Measurements from ENCODE around the gene IQUB.
"Not testable (repeated sequence)": the region's sequence is repeated elsewhere in the genome, so short reads cannot be mapped to it uniquely, and the experiment has no call there.

The IQUB gene

DNA sequence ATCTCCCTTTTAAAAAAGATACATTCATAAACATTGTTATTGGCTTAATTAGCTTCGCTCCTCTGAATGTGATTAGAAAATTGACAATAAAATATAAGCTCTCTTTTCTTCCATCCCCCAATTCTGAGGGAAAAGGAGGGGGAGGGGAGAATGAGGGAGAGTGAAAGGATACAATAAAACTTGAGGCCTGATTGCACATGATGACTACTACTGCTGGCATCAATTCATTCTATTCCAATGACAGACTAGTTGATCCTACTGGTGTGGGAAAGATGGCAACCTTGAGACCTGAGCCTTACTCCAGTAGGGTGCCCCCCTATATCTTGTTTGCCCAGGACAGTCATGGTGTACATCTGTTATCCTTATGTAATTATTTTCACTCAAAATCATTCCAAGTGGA, 4.5 kb upstream of the IQUB start:
- no peak for DNase-seq

DNA sequence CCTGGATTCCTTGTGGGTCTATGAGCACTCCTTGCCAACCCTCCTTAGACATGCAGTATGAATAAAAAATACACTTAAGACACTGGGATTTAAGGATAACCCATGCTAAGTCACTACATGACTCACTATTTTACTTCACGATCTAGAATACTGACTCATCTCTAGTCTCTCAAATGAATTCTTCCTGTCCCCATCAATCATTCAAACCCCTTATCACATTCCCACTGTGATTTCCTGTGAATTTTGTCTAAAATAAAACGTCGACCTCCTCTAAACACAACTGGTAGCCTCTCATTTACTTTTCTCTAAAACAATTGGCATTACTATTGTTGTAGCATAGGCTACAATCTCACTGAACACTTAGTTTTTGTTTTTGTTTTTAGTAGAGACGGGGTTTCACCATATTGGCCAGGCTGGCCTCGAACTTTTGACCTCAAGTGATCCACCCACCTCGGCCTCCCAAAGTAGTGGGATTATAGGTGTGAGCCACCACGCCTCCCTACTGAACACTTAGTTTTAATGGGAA, 3.9 kb upstream of the IQUB start:
- no peak for DNase-seq

DNA sequence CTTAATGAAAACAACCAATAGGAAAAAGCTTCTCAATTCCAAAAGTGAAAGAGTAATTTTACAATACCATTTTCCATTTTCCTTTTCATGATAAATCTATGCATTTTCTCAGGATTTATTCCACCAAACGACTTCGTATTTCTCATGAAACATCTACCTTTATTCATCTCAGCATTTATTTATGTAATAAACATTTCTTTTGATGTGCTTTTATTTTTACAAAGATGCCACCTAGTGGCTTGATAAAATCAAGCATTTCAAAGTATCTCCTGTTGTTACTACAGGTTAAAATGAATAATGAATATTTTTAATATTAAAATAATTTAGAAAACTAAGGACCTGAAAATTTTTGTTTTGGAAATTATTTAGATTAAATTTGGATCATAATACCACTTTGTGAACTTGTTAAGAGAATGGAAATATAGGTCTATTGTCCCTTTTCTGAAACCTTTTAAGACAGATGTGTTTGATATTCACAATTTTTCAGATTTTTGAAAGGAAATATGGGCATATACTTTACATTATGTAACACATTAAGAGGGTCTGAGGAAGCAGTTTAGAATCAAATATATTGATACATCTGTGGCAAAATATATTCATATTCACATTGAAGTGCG, 2.7 kb upstream of the IQUB start:
- DNase-seq, result peak; percentile 6 to 51

DNA sequence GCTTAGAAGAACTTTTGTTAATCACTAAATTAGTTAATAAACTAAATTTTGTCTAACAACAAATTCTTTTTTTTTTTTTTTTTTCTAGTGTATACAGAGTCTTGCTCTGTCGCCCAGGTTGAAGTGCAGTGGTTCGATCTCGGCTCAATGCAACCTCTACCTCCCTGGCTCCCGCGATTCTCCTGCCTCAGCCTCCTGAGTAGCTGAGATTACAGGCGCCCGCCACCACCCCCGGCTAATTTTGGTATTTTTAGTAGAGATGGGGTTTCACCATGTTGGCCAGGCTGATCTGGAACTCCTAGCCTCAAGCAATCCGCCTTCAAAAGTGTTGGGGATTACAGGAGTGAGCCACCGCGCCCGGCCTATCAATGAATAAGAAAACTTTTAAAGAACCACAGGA, 1.1 kb upstream of the IQUB start:
- DNase-seq, result no peak

DNA sequence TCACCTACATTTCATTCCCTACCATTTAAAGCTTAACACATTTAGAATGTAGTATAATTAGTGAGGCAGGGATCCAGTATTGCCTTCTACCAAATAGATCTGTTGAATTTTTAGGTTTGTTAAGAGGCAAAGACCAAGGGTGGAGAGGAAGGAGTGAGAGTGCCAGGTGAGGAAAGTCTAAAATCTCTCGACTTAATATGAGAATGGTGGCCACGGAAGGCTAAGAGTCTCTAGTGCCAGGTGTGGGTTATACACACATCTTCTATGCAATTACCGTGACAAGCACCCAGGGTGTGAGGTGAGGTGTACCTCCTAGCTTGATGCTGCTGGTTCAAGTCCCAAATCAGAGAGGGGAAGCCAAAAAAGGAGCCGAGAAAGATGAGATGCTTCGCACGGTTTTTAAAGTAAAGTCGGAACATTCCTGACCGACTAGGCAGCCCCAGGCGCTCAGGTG, 439 bp downstream of the IQUB start:
- DNase-seq, result peak in 1 of 2 experiments; percentile 53

DNA sequence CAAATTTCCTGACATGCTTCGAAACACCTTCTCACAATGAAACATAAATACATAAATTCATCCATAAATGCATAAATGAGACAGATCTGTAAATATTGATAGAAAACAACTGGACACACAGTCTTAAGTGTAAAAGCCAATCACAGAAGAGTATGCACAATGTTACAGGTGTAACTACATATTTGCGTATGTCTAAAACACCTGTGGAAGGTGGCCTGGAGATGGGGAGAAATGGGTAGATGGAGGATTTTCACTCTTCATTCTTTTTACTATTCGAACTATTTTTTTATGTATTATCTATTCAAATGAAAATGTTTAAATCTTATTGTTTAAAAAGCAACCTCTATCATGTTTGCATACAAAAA, 860 bp downstream of the IQUB start:
- no peak for DNase-seq

DNA sequence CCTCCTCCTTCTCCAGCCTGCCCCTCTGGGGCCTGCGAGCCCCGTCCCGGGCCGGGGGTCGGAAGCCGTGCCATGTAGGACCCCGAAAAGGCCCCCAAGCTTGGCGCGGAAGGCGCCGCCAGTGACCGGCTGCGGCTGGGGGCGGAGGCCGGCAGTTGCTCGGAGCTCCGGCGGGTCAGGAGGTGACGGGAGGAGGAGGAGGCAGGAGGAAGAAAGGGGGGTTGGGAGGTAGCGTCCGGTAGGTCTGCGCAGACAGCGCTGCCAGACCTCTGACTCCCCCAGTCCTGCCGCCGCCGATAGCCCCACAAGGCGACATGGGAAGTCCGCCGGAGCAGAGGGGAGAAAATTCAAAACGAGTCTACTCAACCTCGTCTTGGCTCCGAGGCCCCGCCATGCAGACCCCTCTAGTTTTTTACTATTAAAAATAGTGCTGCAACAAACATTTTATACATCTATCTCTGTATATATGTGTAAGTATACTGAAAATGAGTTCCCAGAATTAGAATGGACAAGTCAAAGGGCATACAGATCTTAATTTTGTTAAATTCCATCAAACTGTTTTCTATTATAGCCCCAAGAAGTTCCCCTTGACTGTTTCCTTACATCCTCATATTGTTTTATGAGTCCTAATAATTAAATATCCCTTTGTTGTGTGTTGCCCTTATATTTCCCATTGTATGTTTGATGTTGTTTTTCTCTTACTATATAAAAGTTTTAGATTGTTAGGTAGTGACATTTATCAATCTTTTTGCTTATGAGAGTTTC, 1.4 kb downstream of the IQUB start:
- DNase-seq, result not testable (repeated sequence)

DNA sequence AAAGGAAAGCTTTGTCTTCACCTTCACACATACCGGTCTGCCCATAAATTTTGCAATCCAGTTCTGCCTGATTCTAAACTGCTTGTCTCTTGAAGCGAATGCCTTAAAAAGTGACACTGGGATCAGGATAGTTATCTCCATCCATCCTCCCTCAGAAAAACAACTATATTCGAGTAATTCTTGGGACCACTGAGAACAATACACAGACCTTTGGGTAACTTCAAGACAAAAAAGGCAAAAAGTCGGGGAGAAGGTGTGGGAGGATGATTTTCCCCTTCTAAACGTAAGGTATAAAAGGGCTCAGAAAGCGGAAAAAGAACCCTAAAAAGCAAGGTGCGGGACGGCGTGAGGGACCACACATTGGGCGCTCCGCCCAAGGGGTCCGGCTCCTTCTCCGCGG, 2.1 kb downstream of the IQUB start:
- not testable (repeated sequence) for DNase-seq

DNA sequence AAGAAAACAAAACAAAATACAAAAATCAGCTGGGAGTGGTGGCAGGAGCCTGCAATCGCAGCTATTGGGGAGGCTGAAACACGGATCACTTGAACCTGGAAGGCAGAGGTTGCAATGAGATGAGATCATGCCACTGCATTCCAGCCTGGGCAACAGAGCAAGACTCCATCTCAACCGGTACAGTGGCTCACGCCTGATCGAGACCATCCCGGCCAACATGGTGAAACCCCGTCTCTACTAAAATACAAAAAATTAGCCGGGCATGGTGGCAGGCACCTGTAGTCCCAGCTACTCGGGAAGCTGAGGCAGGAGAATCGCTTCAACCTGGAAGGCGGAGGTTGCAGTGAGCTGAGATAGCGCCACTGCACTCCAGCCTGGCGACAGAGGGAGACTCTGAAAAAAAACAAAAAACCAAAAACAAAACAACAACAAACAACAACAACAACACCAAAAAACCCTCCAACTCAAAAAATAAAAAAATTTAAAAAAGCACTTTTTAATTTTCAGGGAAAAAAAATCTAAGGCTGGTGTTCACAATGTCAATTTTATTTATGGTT, 4.3 kb downstream of the IQUB start:
- DNase-seq, result not testable (repeated sequence)

DNA sequence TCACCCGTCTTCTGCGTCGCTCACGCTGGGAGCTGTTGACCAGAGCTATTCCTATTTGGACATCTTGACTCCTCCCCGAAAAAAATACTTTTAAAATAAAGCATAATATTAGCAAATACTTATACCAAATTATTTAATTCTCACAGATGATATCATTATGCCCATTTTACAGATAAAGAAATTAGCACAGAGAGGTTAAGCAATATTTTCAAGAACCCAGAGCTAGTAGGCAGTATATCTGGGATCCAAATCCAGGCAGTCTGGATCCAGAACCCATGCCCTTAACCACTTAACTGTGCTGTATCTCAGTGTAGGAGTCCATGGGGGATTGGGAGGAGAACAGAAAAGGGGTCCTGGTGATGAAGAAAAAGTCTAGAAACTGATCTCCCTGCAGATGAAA, 6.1 kb downstream of the IQUB start:
- DNase-seq, result no peak

DNA sequence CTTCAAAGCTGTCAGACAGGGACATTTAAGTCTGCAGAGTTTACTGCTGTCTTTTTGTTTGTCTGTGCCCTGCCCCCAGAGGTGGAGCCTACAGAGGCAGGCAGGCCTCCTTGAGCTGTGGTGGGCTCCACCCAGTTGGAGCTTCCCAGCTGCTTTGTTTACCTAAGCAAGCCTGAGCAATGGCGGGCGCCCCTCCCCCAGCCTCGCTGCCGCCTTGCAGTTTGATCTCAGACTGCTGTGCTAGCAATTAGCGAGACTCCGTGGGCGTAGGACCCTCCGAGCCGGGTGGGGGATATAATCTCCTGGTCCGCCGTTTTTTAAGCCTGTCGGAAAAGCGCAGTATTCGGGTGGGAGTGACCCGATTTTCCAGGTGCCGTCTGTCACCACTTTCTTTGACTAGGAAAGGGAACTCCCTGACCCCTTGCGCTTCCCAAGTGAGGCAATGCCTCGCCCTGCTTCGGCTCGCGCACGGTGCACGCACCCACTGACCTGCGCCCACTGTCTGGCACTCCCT, 6.6 kb downstream of the IQUB start:
- not testable (repeated sequence) for DNase-seq

DNA sequence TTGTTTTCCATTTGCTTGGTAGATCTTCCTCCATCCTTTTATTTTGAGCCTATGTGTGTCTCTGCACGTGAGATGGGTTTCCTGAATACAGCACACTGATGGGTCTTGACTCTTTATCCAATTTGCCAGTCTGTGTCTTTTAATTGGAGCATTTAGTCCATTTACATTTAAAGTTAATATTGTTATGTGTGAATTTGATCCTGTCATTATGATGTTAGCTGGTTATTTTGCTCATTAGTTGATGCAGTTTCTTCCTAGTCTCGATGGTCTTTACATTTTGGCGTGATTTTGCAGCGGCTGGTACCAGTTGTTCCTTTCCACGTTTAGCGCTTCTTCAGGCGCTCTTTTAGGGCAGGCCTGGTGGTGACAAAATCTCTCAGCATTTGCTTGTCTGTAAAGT, 7.9 kb downstream of the IQUB start:
- DNase-seq, result not testable (repeated sequence)

DNA sequence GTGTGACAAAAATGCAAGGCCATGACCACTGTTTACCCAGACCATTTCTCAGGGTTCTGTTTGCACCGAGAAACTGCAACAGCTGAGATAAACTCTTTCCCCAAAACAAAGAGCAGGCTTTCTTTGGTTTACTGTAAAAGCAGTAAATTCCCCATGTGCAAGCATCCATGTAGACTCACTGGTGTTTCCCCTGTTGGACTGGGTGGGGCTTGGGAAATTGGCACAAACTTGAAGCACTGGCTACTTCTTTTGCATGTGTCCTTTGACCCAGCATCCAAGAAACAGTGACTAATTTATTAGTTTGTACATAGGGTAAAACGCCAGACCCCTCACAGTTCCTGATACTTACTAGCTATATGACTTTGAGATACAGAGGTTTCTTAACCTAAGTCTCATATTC, 12.3 kb downstream of the IQUB start:
- no peak for DNase-seq

DNA sequence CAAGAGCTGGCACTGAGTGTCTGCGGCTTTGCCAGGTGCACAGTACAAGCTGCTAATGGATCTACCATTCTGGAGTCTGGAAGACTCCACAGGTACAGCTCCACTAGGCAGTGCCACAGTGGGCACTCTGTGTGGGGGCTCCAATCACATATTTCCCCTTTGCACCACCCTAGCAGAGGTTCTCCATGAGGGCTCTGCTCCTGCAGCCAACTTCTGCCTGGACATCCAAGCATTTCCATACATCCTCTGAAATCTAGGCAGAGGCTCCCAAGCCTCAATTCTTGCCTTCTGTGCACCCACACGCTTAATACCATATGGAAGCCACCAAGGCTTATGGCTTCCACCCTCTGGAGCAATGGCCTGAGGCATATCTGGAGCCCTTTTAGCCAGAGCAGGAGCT, 29.2 kb downstream of the IQUB start:
- DNase-seq, result no peak

DNA sequence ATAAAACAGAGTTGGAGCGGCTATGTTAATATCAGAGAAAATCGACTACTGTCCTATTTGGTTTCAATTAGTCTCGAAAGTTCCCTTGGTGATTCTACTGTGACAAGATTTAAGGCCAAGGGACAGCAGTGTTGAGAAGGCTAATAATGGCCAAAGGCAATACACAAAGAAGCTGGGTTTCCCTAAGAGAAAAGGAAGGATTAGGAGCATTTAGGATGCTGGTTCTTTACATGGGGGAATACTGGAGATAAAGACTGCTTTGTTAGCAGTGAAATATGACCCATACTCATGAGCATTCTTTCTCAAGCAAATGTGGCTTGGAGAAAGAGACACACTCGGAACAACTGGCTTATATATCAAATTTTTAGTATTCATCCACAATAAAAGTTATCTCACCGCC, 32.2 kb downstream of the IQUB start:
- peak in 1 of 2 experiments; percentile 11 for DNase-seq

DNA sequence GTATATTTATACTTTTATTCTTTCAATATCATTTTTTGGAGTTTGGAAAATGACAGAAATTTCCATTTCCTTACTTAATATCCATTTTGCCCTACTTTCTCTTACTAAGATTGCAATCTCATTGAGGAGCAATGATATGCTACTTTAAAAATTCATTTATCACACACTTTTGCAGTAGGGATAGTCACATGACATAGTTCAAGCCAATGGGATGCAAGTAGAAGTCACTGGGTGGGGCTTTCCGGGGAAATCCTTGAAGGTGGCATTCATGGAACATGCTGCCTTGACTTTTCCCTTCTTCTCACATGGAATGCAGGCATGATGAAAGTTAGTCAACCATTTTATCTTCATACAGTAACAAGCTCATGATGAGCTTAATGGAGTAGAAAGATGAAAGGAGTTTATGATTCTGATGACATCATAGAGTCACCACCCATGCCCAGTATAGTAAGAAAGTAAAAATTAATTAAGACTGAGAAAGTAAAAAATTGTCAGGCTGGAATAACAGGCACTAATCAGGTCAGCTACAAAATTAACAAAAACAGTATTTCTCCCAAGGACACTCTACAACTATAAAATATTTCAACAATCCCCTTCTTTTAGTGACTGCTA, 33.4 kb downstream of the IQUB start:
- DNase-seq, result no peak

DNA sequence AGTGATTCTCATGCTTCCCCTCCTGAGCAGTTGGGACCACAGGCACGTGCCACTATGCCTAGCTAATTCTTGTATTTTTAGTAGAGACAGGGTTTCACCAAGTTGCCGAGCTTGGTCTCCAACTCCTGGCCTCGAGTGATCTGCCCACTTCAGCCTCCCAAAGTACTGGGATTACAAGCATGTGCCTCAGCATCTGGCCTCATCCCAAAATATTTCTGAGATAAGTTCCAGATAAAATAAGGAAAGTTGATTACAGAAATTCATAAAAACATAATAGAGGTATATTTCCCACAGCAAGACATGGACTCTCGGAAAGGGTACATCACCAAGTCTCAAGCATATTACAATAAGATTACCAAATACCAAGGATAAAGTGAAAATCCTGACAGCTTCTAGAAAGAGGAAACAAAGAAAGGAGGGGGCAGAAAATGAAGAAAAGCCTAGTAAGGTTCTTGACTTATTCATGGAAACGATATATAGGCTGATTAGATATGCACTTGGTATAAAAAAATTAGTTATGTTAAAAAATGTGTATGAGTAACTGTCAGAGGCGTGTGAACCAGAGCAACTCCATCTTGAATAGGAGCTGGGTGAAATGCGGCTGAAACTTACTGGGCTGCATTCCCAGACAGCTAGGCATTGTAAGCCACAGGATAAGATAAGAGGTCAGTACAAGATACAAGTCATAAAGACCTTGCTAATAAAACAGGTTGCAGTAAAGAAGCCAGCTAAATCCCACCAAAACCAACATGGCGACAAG, 35.0 kb downstream of the IQUB start:
- DNase-seq, result no peak

DNA sequence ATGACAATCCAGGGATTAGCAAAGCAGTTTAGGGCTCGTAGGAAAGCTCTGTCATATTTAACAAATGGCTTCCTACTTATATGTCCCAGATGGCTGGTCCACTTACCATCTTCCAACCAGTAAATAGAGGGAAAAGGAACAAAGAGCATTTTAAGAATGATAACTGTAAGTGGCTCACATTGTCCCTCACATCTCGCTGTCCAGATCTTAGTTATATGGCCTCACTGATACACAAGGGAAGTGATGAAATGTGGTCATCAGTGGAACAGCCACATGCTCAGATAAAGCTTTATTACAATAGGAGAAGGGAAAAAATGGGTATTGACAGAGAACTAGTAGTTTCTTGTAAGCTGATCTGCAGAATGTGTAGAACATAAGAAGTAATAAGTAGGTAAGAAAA, 35.8 kb downstream of the IQUB start:
- no peak for DNase-seq

DNA sequence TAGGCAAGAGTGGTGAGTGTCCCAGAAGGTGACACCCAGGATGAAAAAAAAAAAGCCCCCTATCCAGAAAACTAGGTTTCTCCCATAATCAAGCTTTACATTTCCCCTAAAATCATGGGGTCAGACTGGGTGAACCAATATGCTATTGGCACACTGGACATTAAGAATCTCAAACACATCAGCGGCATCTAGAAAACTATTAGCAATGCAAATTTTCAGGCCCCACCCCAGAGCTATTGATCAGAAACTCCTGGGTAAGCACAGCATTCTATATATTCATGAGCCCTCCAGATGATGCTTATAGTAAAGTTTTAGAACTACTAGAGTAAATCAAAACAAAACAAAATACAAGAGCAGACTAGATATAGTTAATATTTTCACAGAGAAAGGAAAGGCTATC, 36.4 kb downstream of the IQUB start:
- DNase-seq, result no peak

DNA sequence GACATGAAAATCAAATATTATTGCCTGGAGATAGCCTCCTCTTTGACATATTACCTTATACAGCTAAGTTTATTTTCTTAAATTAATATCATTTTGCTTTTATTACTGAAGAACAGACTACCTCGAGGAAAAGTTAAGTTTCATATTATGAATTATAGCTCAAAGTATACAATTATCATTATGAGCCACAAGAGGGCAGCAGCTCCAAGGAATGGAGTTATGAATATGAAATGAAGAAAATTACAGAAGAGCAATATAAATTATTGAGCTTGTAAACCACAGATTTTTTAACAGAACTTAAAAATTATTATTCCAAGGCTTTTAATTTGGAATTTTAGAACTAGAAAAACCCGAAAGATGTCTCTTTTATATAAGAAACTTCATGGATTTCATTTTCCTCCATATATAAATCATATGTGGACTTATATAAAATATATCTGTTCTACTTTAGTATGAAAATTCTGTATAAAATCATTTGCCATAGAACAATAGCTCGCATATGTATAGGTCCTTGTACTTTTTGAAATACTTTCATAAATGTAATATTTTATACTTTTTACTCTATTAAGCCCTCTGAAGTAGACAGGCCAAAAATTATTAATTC, 40.1 kb downstream of the IQUB start:
- peak; percentile 50 to 72 for DNase-seq

DNA sequence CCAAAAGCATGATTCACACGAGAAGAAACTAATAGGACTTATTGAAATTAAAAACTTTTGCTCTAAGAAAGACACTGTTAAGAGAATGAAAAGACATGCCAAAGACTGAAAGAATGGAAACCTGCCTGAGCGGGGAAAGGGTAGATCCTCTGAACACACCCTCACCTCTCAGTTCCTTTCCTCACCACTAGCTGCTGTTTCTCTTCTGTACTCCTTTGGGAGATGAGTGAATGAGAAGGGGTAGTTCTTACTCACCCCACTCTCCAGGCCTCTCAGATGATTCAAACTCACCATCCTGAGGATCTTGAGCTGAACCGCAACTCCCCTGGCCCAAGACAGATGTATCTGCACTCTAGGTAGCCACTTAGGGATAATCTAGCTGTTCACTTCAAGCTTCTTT, 41.9 kb downstream of the IQUB start:
- no peak for DNase-seq

DNA sequence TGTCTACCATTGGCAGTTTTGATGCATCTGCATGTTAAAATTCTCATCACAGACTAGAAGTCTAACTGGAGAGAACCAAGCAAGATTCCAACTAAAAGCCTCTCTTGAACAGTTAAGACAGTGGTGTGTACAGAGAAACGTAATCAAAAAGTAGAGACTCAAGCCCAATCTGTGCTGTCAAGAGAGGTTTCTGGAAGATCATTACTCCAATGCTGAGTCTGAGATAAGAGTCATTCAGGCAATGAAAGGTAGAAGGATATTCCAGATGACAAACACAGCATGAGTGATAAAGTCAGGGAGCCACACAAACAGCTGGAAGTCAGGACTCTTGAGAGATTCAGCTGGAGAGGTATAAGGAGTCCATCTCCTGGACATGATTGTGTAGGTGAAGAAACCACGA, 48.7 kb downstream of the IQUB start:
- no peak for DNase-seq
